Stomach (tissue), 4 donors: ENCODE data around the gene MMAA.

Experiments
- CTCF ChIP-seq, 7 experiments: fragments of 450-650 bp in 4 of 7; fragments of 200-600 bp in 3 of 7; sonication (generic) in 3 of 7; IDR thresholded peaks; one replicate each; pipeline ENCODE4 v1.5.1; 2016 to 2019; ENCODE audit warnings: antibody characterized with exemption in 7 of 7, control low read depth in 2 of 7, mild to moderate bottlenecking in 1 of 7
- EP300 ChIP-seq: sonication (generic); formaldehyde crosslinking; IDR thresholded peaks from one replicate; pipeline ENCODE4 v1.6.1; 2017; ENCODE audit warnings: antibody characterized with exemption

- TF ChIP-seq CTCF (IDR thresholded peaks at IDR 0.05) (no peak), EP300 (no peak)
Measured at GRCh38 chr4:145623831-145624230, 4.6 kb downstream of the MMAA start.
